ENCODE results near the gene UBA6.

- TF ChIP-seq EP300 (IDR thresholded peaks at IDR 0.05) (no peak), CTCF (IDR thresholded peaks at IDR 0.05) (no peak), POLR2A (IDR thresholded peaks at IDR 0.05) (no peak), POLR2AphosphoS5 (IDR thresholded peaks at IDR 0.05) (no peak)
Observed at GRCh38 chr4:67660418-67660817, 40.5 kb downstream of the UBA6 start.

Data from suprapubic skin (tissue), 4 donors.